Suppressor macrophage treated with lipopolysaccharide for 4 hours (primary cell): Measurements from ENCODE around the gene TAOK1.

Experiments
- DNase-seq: peaks from one replicate; pipeline ENCODE4 v3.0.0-alpha.2; 2020

TAOK1 gene

DNA sequence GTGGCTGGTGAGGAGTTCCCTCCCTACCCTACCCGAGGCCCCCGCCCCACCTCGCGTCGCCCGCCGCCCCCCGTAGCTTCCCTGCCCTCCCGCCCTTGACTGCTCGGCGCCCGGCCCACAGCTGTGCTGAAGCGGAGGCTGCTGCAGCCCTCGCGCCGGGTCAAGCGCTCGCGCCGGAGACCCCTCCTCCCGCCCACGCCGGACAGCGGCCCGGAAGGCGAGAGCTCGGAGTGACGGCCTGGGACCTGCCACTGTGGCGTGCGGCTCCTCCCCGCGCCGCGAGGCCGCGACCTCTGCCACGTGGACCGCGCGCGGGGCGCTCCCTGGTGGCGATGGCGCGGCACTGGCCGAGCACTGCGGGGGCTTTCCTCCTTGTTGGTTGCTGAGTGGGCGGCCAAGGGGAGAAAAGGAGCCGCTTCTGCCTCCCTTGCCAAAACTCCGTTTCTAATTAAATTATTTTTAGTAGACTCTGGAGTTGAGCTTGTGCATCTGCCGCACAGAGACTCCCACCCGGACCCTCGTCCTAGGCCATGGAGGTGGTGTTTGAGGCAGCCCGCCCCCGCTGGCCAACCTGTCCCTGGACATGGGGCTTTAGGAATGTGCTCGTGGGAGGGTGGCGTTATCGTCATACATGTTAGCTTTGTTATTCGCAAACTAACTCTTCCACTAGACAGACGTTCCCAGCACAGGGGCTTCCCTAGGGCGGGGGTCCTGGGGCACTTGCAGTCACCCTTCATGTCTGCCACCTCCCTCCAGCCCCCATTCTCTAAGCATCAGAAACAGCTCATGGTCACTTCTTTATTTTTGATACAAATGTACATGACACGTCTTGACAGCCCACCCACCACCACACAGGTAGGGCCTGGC, 182.8 kb downstream of the TAOK1 start:
- DNase-seq = peak; percentile 79

DNA sequence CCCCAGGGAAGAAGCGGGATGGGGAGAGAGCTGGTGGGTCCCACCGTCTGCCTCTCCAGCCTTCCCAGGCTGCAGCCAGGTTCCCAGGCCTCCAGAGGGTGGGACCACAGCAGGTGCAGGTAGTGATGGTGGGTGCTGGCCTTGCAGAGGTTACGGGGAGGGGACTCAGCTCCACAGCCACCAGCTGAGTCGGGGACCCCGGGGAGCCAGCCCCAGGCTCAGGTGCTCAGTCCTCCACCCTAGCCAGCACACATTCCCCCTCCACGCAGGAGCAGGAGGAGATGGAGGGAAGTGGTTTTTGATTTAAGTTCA, 183.4 kb downstream of the TAOK1 start:
- DNase-seq = no peak

- DNase-seq = no peak
Measured at GRCh38 chr17:29573871-29574731, 183.9 kb downstream of the TAOK1 start.

DNA sequence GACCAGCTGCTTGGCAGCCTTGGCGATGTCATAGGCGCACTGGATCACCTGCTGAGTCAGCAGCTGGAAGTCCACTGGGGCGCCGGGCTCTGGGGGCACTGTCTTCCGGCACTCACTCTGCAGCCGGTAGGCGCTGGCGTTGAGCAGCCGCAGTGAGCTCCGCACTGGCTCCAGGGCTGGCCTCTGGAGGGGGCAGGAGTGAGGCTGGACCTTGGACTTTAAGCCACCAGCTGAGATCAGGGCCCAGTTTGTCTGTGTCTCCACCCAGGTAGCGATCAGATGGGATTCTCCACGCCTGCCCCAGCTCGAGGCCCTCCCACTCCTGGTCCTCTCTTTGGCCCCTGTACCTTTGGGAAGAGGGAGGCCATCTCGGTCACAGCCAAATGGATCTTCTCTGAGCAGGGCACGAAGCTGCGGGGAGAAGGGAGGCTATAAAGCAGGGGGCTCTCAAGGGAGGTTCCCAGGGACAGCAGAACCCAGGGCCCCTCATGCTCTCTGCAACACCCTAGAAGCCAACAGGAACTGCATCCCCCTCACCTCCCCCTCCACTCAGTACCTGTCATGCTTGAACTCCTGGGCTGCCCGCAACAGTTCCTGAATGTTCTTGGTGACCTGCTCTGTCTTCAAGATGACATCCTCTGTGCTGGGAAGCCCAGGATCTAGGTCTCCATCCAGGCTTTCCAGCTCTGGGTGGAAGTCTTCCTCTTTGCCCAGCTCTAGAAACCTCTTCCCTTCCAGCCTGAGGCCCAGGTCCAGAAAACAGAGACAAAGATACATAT, 184.8 kb downstream of the TAOK1 start:
- no peak for DNase-seq

GRCh38 chr17:29575511-29576213, 185.5 kb downstream of the TAOK1 start:
- DNase-seq = no peak

- DNase-seq = no peak
Measured at GRCh38 chr17:29576214-29577000, 186.2 kb downstream of the TAOK1 start.

GRCh38 chr17:29577001-29577370, 186.8 kb downstream of the TAOK1 start:
- DNase-seq = no peak

- DNase-seq = no peak
Measured at GRCh38 chr17:29577385-29578211, 187.4 kb downstream of the TAOK1 start.

DNA sequence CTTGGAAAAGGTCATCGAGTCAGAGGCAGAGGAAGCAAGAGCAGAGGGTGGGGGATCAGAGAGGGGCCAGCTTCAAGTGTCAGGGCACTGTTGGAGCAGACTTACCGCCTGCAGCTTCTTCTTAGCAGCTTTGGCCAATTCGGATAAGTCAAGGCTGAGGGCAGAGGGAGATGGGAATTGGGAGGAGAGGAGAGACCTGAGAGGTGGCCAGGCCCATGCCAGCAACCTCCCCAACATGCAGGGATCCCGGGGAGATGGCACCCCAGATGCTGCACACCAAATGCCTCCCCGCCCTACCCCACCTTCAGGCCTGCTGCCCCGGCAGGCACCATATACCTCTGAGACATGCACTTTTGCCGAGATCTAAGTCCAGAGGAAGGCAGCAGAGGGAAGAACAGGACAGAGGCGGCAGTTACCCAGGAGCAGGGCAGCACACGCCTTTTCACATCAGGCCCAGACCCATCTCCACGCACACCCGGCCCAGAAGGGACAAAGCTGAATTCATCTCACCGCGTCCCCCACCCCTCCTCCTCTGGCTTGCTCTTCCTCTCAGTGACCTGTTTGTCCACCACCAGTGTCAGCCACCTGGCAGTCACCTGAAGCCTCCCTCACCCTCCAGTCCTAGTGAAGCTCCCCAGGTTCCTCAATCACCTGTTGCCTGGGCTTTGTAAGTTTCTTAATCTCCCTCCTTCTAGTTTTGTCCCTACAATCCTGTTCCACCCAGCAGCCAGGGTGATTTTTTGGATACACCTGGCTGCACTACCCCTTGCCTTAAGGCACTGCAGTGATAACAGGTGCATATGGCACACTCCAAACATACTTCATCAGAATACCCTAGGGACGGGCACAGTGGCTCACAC, 188.7 kb downstream of the TAOK1 start:
- DNase-seq = no peak

DNA sequence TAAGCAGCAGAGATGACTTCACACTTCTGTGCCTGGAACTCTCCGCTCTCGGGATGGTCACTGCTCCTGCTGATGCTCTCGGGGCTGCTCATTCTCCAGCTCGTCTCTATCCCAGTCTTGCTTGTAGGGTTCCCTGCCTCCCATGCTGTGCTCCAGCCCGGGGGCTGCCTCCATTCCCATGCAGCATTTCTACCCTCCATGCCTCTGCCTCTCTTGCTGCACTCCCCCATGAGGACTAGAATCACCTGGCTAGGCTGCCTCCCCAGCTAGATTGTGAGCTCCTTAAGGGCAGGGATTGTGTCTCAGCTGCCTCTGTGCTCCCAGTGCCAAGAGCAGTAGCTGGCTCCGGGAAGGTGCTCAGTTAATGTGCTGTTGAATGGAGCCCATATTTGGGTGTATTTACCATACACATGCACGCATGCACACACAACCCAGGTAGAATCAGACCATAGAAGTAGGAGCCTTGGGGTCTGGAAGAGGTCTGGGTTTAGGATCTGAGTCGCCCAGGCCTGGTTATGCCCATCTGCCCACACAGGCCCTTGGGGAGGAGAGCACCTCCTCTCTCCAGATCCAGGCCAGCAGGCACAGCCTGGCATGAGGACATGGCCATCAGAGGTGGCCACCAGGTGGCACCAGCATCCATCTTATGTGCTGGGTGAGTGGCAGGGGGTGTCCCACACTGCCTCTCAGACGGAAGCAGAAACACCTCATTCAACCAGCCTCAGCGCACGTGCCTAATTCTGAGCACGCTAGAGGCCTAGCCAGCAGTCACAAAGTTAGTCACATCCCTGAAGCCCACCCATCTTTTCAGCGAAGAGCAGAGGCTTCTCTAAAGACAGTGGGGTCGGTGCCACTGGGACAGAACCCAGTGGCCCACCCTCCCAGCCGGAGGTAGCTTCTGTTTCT, 190.0 kb downstream of the TAOK1 start:
- DNase-seq = peak; percentile 91

GRCh38 chr17:29581583-29582253, 191.6 kb downstream of the TAOK1 start:
- no peak for DNase-seq

DNA sequence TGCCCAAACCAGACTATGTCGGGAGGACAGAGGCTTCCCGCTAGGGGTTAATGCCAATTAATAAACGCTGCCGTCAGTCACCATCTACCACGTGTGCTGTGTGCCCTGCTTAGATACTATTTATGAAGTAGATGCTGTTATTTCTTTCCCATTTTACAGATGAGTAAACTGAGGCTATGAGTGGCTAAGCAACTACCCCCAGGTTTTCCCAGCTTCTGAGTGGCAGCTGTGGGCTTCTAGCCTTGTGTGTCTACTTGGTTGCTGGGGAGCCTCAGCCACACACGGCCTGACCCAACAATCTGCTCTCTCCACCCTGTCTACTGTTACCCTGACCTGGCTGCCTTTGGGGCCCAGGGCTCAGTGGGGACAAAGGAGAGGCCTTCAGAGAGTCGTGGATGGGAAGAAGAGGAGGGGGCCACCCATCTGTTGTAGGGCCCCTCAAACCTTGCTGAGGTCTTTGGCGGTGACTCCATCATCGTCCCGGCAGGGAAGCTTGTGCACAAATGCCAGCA, 192.1 kb downstream of the TAOK1 start:
- DNase-seq = no peak

GRCh38 chr17:29582772-29583171, 192.6 kb downstream of the TAOK1 start:
- DNase-seq = no peak

DNA sequence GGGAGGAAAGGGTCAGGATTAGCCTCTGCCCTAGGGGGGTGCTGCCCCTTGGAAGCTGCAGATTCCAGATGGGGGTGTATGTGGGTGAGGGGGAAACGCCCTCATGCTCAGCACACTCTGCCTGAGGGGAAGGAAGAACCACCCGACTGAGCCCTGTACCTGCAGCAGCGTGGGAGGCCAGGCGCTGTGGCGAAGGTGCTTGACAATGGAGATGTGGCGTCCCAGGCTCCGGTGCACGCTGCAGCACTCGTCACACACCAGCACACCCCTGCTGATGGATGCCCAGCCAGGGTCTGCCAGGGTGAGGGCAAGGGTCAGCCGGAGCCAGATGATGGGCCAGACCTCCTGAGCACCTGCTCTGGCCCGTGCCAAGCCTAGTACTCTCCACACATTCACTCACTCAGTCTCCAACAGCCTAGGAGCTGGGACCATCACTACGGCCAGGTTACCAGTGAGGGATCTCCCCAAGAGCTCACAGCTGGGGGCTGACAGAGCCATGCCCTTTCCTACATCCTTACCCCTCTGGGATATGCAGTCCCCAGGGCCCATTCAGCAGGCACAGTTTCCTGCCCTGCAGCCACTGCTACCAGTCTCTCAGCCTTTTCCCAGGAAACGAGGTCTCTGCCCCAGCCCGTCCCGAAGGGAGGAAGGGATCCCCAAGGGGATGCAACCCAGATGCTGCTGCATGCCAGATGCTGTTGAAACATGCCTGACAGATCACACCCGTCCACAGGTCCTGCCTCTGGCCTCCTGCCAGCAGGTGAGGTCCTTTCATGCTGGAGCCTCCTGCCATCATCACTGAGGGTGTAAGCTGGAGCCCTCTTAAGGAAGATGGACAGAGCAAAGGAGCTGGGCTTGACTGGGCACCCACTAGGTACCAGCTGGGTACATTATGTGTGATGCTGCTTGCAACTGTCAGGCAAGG, 193.4 kb downstream of the TAOK1 start:
- DNase-seq = no peak

DNA sequence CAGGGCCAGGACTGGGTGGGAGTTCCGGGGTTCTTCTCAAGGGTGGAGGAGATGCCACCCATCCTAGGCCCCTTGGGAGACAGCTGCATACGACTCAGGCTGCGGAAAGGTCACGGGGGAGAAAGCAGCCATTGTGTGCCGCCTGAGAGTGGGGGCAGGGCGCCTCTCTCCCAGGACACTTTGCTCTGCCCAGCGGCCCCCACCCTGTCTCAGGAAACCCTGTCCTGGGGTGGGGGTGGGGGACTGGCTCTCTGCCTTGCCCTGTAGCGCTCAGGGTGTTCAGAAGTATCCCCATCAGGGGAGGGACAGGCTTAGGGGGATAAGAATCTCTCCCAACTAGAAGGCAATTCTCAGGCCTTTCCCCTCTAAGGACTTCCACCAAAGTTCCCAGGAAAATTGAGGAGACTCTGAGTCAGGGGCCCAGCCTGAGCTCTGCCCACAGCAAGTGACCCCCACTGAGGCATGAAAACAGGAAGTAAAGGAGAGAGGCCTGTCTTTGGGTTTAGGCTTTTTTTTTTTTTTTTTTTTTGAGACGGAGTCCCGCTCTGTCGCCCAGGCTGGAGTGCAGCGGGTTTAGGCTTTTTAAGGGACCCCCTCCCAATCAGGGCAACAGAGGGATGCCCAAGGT, 194.4 kb downstream of the TAOK1 start:
- no peak for DNase-seq

DNA sequence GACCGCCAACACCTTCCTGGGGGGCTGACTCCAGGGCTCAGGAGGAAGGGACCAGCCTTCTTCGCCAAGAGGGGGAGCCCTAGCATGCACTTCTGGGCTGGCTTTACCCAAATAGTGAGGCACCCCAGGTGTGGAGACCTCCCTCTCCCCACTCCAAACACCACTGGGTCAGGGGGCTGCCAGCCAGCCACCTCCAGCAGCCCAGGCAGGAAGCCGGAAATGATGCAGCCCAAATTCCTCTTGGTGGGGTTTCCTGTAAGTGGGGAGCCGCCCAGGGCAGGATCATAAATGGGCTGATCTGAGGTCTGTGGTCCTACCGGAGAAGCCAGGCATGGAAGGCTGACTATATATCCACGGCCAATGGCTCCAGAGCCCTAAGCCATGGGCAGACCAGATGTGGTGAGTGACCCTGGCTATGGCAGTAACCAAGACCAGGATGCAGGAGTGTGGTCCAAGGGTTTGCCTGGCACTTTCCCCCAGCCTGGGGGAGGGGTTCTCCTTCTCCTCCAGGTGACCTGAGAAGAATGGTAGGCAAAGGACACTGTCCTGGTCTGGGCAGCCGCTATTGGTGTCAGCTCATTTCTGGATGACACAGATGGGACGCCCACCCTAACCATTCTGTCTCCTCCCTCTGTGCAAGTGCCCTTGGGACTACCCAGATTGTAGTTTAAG, 195.1 kb downstream of the TAOK1 start:
- no peak for DNase-seq
